ENCODE results near the gene IZUMO1.
"Not testable (repeated sequence)": the region's sequence is repeated elsewhere in the genome, so short reads cannot be mapped to it uniquely, and the experiment has no call there.

IZUMO1 gene

DNA sequence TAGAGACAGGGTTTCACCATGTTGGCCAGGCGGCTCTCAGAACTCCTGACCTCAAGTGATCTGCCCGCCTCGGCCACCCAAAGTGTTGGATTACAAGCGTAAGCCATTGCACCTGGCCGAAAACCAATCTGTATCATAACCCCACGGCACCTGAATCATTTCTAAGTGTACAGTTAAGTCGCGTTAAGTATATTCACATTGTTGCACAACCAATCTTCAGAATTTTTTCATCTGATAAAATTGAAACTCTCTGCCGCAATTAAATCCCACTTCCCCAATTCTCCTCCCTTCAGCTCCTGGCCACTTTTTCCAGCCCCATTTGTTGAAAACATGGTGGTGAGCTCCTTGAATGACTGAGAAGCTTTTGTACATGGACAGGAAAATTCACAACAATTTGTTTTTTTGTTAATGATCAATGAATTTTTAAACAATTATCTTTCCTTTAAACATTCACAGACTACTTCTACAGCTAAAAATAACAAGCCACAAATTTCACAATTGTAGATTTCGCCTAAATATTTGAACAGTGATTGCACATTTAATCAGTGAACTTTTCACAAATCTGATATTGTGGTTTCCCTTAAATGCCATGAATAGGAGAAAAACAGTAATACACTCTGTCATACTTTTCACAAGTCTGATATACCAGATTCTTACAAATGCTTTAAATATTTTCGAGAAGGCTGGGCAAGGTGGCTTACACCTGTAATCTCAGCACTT, 22.4 kb upstream of the IZUMO1 start:
- TF ChIP-seq, protein P1, sequence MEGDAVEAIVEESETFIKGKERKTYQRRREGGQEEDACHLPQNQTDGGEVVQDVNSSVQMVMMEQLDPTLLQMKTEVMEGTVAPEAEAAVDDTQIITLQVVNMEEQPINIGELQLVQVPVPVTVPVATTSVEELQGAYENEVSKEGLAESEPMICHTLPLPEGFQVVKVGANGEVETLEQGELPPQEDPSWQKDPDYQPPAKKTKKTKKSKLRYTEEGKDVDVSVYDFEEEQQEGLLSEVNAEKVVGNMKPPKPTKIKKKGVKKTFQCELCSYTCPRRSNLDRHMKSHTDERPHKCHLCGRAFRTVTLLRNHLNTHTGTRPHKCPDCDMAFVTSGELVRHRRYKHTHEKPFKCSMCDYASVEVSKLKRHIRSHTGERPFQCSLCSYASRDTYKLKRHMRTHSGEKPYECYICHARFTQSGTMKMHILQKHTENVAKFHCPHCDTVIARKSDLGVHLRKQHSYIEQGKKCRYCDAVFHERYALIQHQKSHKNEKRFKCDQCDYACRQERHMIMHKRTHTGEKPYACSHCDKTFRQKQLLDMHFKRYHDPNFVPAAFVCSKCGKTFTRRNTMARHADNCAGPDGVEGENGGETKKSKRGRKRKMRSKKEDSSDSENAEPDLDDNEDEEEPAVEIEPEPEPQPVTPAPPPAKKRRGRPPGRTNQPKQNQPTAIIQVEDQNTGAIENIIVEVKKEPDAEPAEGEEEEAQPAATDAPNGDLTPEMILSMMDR (conservative IDR thresholded peaks at IDR 0.05), result no peak
- H3K27ac ChIP-seq, result no peak overlapping the region

DNA sequence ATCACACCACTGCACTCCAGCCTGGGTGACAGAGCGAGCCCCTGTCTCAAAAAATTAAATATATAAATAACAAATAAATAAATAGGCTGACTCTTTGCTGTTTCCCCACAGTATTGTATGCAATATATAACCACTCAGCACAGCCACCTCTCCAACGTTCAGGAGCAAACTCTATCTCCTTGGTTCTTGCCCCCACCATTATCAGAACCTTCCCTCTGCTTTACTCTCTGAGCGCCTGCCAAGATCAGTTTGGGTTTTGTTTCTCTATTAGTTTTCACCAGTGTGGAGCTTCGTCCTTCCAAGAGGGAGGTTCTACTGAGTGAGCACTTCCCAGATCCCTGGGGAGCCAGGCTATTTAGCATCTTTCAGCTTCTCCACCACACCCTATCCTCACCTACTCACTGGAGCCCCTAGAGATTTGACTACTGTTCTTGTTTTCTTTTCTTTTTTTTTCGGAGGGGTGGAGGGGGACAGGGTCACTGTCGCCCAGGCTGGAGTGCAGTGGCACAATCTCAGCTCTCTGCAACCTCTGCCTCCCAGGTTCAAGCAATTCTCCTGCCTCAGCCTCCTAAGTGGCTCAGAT, 21.6 kb upstream of the IZUMO1 start:
- H3K27ac ChIP-seq, result not testable (repeated sequence)

DNA sequence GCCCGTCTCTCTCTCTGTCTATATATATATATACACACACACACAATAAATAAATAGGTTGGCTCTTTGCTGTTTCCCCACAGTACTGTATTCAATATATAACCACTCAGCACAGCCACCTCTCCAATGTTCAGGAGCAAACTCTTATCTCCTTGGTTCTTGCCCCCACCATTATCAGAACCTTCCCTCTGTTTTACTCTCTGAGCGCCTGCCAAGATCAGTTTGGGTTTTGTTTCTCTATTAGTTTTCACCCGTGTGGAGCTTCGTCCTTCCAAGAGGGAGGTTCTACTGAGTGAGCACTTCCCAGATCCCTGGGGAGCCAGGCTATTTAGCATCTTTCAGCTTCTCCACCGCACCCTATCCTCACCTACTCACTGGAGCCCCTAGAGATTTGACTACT, 19.1 kb upstream of the IZUMO1 start:
- not testable (repeated sequence) for H3K27ac ChIP-seq

DNA sequence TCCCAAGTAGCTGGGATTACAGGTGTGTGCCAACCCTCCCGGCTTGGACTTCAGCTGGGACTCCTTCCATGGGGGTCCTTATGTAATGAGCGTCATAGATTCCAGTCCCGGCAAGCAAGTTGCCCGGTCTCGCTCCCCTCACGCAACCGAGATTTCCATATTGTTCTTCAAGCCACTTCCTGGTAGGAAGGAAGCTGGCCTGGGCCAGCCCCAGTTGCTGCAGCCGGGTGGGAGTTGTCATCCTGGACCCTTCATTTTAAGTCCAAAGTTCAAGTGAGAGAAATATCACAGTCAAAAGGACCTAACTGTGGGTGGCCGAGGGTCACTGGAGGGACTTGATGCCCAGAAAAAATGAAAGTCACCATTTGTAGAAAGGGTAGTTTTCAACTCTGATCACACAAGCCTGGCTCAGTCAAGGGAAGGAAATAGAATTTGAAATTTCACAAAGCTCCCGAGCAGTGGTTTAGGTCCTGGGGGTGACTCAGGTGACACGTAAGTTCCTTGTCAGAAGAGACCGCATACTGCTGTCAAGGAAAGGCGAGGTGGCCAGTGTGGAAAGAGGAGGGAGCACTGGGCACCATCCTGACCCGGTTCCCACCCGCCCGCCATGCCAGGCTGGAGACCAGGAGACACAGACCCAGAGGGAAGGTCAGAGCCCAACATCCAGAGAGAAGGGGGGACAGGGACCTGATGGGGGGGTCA, 13.9 kb upstream of the IZUMO1 start:
- no peak overlapping the region for H3K27ac ChIP-seq
- TF ChIP-seq, protein P1 (conservative IDR thresholded peaks at IDR 0.05), result no peak

DNA sequence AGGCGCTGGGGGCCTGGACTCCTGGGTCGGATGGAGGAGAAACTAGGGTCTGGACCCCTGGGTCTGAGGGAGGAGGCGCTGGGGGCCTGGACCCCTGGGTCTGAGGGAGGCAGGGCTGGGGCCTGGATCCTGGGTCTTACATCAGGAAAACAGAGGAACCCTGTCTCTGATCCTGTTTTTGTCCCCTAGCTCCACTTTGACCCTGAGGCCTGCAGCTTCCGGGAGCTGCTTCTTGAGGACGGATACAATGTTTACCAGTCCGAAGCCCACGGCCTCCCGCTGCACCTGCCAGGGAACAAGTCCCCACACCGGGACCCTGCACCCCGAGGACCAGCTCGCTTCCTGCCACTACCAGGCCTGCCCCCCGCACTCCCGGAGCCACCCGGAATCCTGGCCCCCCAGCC, 11.0 kb upstream of the IZUMO1 start:
- TF ChIP-seq, protein P1 (conservative IDR thresholded peaks at IDR 0.05), result no peak
- no peak overlapping the region for H3K27ac ChIP-seq

DNA sequence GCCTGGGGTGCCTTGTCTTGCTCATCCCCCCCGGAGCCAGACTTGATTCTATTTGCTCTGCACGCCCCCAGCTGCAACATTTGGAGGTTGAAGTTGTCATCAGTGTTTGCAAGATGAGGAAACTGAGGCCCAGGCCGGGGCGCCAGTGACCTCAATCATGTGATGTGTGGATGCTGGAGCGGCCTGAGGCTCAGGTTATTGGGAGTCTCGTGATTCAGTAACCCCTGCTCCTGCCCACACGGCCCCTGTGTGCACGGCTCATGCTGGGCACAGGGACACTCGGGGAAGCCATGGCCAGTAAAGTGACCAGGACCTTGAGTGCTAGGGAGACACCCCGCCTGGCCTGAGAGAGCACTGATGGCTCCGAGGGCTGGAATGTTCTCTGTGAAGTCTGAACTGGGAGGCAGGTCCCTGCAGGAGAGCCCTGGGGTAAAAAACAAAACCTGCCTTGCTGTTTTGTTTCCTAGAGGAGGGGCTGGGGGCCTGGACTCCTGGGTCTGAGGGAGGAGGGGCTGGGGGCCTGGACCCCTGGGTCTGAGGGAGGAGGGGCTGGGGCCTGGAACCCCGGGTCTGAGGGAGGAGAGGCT, 10.5 kb upstream of the IZUMO1 start:
- TF ChIP-seq, protein P1 (conservative IDR thresholded peaks at IDR 0.05), result no peak
- H3K27ac ChIP-seq, result no peak overlapping the region

DNA sequence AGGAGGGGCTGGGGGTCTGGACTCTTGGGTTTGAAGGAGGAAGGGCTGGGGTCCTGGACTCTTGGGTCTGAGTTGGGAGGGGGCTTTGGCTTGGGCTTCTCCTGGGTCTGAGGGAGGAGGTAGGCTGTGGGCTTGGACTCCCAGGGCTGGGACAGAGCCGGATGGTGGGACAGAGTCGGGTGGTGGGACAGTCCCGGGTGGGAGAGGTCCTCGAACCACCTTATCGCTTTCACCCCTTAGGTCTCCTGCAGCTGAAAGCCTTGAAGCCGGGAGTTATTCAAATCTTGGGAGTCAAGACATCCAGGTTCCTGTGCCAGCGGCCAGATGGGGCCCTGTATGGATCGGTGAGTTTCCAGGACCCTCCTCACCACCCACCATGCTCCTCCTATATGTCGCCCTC, 10.0 kb upstream of the IZUMO1 start:
- H3K27ac ChIP-seq, result no peak overlapping the region
- TF ChIP-seq, protein P1 (conservative IDR thresholded peaks at IDR 0.05), result no peak

DNA sequence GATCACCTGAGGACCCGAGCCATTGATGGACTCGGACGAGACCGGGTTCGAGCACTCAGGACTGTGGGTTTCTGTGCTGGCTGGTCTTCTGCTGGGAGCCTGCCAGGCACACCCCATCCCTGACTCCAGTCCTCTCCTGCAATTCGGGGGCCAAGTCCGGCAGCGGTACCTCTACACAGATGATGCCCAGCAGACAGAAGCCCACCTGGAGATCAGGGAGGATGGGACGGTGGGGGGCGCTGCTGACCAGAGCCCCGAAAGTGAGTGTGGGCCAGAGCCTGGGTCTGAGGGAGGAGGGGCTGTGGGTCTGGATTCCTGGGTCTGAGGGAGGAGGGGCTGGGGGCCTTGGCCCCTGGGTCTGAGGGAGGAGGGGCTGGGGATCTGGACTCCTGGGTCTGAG, 9.5 kb upstream of the IZUMO1 start:
- TF ChIP-seq, protein P1 (conservative IDR thresholded peaks at IDR 0.05), result no peak
- H3K27ac ChIP-seq, result no peak overlapping the region
